Measurements from ENCODE around the gene PRR19.
A peak's percentile ranks its signal among the peaks of the same experiment; 100 is the strongest.

The PRR19 gene

DNA sequence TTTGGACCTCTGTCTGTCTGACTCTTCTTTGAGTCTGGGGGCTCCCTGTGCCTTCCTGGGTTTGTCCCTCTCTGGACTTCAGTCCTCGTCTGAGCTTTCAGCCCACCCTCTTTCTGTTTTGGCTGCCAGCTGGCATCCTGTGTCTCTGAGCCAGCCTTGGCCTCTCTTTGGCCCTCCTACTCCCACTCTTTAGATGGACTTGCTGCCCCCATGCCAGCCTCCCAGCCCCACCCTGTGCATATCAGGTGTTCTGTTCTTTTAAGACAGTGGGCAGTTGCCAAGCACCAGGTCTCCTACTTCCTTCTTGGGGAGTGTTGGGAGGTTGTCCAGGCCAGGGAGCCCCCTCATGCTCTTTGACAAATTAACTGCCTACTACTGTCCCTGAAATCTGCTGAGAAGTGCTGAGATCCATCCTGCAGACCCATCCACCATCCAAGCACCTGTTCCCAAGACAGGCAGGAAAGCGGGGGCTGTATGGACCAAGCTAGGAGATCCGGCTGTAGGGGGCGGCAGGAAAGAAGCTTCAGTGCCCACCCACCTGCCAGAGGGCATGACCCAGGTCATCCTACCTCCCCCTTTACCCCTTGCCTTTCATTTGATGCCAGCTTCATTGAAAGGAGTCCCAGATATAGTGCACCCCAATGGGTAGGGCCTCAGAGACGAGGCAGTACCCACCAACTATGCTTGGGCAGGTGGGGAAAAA, 23.3 kb upstream of the PRR19 start:
- TF ChIP-seq, protein P1, sequence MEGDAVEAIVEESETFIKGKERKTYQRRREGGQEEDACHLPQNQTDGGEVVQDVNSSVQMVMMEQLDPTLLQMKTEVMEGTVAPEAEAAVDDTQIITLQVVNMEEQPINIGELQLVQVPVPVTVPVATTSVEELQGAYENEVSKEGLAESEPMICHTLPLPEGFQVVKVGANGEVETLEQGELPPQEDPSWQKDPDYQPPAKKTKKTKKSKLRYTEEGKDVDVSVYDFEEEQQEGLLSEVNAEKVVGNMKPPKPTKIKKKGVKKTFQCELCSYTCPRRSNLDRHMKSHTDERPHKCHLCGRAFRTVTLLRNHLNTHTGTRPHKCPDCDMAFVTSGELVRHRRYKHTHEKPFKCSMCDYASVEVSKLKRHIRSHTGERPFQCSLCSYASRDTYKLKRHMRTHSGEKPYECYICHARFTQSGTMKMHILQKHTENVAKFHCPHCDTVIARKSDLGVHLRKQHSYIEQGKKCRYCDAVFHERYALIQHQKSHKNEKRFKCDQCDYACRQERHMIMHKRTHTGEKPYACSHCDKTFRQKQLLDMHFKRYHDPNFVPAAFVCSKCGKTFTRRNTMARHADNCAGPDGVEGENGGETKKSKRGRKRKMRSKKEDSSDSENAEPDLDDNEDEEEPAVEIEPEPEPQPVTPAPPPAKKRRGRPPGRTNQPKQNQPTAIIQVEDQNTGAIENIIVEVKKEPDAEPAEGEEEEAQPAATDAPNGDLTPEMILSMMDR (IDR thresholded peaks at IDR 0.05; ENCODE audit: insufficient read depth, missing control alignments): no peak
- FAIRE-seq: no peak
- DNase-seq (ENCODE audit: insufficient read length, low spot score): no peak

GRCh38 chr19:42279155-42279901, 22.6 kb upstream of the PRR19 start:
- TF ChIP-seq, protein P1 (IDR thresholded peaks at IDR 0.05; ENCODE audit: insufficient read depth, missing control alignments): no peak
- DNase-seq (ENCODE audit: insufficient read length, low spot score): no peak
- no peak for FAIRE-seq

- DNase-seq (ENCODE audit: insufficient read length, low spot score) (peak; percentile 99), FAIRE-seq (no peak)
- TF ChIP-seq, protein P1 (IDR thresholded peaks at IDR 0.05; ENCODE audit: insufficient read depth, missing control alignments): peak; percentile 74
These were observed 21.8 kb upstream of the PRR19 start for GRCh38 chr19:42279902-42280814.

- FAIRE-seq (no peak), DNase-seq (ENCODE audit: insufficient read length, low spot score) (no peak)
- TF ChIP-seq, protein P1 (IDR thresholded peaks at IDR 0.05; ENCODE audit: insufficient read depth, missing control alignments): no peak
These were observed 21.2 kb upstream of the PRR19 start for GRCh38 chr19:42280815-42281145.

DNA sequence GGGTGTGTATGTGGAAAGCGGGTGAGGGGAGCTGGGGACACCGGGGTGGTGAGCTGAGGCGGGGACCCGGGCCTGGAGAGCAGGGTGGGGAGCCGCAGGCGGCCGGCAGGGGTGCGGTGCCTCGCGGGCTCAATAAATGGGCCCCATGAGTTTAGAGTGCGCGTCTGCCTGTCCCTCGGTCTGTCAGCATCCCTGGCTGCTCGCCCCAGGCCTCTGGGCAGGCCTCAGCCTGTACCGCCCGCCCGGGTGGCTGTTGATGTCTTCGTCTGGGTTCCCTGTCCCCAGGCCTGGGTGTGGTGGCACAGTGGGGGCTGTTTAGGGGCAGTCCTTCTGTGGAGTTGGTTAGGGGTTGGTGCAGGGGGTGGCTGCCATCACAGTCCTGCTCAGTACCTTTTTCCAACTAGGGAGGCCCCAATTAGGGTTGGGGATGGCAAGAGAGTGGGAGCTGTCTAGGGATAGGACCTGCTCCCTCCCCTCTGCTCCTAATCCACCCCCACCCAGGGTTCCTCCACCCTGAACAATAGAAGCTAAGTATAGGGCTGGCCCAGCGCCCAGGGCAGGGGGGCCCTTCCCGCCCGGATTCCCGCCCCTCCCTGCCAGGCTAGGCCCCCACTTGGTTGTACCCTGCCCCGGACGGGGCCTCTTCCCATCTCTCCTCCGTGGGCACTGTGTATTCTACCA, 20.6 kb upstream of the PRR19 start:
- FAIRE-seq (no peak), DNase-seq (ENCODE audit: insufficient read length, low spot score) (no peak)
- TF ChIP-seq, protein P1 (IDR thresholded peaks at IDR 0.05; ENCODE audit: insufficient read depth, missing control alignments): no peak

DNA sequence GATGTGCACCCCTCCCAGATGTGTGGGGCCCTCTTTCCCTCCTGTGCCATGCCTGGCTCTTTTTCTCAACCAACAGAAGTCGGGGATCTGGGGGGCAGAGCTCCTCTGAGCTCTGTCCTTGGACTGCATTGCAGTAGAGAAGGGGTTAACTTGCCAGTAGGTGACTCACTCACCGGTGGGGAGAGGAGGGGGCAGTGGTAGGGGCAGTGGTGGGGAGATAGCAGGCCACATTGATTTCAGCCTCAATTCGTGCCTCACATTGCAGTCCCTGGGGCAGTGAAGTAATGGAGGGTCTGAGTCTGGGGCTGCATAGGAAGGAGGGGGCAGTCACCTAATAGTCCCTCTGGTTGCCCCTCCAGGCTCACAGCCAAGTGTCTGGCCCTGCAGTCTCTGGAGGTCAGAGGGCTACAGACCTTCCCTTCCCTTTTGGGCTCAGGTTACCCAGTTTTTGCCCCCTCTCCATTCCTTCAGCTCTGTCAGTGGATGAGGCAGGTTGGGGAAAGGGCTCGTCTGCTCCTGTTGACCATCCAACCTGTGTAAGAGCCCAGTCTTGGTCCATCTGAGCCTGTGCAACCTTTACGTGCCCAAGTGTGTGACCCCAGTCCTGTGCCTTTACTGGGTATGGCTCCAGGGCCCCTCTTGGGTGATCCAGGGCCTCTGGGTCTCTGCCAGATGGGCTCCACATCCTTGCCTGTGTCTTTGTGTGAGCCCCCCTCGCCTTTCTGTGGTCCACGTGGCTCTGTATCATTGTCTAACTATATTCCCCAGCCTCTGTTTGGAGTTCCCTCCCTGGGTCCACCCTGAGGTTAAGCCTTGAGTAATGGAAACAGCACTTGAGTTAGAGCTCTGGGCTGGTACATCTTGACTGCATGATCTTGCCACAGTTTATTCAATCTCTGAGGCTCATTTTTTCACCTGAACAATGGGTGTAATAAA, 19.8 kb upstream of the PRR19 start:
- TF ChIP-seq, protein P1 (IDR thresholded peaks at IDR 0.05; ENCODE audit: insufficient read depth, missing control alignments): no peak
- no peak for DNase-seq (ENCODE audit: insufficient read length, low spot score)
- FAIRE-seq: no peak

All from D721Med (cell line).